ENCODE measurements around the gene BCDIN3D.
A peak's percentile ranks its signal among the peaks of the same experiment; 100 is the strongest.

Gene BCDIN3D

DNA sequence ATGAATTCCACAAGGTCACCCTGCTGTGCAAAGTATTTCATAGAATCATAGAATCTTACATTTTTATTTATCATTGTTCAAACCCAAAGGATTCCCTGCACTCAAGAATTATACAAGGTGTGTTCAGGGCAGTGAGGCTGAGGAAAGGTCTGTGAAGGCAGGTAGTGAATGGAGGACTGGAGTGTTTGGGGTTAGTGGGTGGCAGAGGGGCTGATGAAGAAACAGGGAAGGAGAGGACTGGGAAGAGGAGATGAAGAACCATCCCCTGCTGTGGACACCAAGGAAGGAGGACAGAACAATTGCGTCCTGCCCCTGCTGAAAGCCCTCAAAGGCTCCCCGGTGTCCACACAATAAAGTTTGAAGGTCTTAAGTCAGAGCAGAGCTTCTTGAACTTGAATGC is 10.8 kb upstream of the BCDIN3D start:
- no peak for DNase-seq

DNA sequence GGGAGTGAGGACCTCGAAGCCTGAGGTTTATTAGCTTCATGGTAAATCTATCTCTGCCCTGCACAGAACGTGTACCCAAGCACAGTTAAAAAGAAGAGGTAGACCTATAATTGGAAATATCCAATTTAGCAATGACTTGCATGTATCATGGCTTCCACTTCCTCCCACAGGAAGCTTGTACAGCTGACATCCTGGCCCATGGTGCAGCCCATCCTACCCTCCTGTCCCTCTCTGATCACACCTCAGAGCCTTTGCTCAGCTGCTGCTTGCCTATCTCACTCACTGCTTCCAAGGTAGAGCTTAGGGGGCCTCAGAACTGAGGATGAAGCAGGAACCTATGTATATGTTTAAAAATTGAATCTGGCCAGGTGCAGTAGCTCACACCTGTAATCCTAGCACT is 4.3 kb upstream of the BCDIN3D start:
- no peak for DNase-seq

DNA sequence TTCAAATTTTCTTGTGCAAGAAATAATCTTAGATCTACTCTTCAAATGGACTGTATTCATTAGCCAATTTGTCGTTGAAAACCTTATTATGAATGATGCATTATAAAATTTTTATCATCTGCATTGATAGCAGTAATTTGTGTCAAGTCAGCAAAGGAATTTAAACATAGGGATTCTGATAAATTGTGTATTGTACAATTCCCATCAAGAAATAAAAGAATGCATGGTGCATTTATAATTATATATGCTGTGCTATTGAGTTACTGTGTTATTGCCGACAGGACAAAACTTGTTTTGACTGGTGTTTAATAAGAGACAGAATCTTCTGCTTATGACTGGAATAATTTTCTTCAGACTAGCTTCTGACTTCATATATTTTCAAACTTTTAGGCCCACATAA is 3.1 kb upstream of the BCDIN3D start:
- no peak for DNase-seq

DNA sequence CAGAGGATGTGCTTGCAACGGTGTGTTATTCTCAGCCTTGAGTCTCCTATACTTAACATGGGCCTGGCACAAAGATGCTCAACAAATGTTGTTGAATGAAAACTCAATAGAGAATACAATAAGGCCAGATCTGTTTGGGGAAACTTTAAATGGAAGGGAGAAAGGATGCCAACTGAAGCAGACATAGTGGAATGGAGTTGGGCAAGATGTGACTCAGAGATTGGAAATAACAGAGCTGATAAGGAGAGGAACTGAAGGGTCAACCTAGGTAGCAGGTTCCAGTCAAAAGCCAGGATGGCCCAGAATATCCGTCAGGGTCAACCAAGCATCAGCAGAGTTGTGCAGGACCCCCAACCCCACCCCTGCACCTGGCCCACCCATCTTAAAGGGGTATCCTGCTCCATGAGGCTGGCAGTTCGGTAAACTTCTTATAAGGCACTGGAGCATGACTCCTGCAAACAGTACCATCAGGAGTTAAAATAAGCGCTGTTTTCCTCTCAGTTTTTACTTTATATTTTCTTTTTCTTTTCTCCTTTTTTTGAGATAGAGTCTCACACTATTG is 1.1 kb upstream of the BCDIN3D start:
- no peak for DNase-seq

DNA sequence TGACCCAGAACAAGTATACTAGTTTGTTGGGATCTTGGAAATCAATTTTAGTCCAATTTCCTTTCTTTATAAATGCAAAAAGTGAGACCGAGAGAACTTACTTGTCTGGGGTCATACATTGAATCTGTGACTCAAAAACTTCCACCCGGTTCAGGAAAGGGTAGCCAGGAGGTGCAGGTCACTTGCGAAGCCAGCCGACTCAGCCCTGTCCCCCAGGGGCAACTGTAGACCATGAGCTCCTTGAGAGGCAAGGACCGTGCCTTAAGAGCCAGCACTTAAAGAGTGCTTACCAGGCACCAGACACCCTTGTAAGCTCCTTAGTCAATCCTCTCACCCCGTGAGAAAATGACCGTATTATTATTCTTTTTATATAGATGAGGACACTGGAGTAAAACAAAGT is 505 bp upstream of the BCDIN3D start:
- no peak for DNase-seq

DNA sequence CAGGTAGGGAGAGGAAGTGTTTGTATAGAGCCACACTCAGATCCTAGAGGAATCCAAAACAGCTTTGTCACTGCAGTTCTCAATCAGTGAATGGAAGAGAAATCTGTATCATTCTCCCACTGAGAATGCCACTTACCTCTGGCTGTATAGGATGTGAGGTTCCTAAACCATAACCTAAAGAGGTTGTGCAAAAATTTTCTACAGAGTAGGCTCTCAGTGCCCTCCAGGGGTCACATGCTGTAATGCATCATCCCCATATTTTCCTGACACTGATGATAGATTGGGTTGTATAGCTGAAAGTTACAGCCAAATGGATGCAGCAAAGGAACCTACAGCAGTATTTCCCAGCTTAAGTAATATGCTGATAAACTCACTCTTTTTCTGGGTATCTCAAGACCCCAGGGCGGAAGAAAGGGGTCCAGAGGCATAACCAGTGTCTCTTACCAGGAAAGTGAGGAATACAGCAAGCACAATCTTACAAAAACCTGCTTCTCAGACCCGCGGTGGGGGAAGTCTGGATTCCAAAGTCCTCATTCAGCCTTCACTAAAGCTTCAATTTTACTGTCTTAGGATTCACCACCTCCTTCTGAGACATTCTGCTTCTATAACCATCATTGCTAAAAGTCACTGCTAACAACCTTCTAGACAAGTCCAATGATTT is 3.8 kb downstream of the BCDIN3D start:
- peak; percentile 32 for DNase-seq

DNA sequence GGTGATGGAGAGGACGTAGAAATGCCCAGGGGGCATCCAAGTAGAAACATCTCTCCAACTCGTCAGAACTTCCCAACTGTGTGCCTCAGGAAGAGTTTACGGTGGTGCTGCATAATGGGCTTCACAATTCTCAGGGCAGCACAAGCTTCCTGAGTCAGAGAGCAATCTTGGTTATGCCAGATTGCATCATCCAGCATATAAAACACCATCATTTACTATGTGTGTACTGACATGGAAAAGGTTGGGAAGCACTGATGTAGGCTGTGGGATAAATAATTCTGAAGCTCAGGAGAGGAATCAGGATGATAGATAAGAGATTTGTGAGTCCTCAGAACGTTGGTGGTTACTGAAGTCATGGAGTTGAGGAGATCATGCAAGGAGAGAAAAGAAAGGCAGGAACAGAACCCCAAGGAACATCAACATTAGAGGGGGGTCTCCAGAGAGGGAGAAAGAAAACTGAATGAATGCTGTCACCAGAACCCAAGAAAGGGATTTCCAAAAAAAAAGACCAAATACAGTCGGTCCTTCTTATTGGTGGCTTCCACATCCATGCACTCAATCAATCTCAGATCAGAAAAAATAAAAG is 10.0 kb downstream of the BCDIN3D start:
- DNase-seq = no peak

DNA sequence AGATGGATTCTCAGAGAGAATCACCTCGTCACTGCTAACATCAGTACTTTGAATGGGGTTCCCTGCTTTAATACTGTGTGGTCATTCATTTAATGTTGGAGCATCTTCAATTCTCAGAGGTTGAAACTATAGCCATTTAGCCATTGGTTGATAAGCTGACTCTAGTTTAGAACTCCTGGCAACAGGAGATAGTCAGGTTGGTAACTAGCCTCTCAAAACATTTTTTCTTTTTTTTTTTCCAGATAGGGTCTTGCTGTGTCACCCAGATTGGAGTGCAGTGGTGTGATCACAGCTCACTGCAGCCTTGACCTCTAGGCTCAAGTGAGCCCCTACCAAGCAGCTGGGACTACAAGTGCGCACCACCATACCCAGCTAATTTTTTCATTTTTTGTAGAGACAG is 11.2 kb downstream of the BCDIN3D start:
- DNase-seq = no peak

DNA sequence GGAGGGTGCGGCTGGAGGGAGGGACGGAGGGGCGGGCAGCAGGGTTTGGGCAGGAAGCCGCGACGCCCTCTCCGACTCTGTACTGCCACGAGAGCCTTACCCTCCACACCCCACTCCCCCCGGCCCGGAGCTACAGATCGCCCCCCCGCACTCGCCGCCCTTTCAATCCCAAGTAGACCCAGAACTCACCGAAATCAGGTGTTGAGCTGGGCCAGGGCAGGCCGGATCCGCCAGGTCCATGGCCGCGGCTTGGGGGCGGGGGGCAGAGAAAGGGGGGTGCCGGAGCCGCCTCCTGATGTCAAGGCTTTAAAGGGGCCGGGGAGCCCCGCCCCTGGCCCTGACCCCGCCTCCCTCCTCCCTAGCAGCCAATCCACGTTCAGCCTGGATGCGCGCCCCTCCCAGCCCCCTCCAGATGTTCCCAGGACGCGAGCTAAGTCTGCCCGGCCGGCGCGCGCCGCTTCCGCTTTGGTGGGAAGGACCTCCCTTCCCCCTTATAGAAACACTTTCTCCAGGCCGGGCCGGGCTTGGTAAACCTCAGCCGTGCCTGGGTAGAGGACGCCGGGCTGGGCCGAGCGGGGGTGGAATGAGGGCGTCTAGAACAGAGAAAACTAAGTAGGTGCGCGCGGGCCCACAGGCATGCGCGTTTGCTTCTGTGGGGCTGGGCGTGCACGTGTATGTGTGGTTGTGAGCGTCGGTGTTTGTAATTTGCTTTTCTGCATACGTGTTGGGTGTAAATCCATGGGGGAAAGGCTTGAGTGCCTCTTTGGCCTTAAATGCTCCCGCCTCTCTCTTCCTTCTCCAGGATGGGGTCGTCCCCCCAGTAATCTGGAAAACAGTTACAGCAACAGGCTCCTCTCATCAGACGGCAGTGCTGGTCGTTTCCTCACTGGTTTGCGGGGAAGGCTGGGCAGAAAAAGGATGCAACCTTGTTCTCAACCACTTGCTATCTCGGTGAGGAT is 14.5 kb downstream of the BCDIN3D start, which contains the start of gene NCKAP5L:
NCKAP5L (minus strand) TSS at position 281 of the 959 bp plus-strand sequence. CDS start 24,369 bp downstream, outside the sequence.
- peak; percentile 92 for DNase-seq

DNA sequence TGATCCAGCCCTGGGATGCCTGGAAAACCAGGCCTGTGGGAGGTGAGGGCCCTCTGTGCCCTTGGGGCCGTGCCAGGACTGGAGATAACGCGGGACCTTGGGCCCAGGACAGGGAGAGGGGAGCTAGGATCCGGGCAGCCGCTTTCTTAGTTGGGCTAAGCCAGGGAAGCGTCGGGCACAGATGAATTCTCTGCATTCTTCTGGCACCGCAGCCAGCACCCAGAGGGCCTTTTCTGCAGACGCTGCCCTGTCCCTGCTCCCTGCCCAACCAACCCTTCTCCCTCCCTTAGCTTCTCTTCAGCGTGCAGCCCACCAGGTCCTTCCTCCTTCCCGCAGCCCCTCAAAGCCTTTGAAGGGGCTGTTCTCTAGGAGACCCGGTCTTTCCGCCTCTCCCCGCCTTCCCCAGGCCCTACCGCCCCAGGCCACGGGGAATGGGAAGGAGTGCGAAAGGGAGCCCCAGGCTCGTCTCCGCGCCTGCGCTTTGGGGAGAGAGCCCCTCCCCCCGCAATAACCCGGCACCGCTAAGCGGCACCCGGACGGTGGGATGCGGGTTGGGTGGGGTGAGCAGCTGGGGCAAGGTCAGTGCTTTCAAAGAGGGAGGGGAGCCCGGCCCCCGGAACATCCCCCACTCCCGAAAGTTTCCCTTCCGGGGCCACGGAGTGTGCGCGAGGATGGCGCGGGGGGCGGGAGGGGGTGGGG is 15.4 kb downstream of the BCDIN3D start:
- DNase-seq = peak; percentile 75

DNA sequence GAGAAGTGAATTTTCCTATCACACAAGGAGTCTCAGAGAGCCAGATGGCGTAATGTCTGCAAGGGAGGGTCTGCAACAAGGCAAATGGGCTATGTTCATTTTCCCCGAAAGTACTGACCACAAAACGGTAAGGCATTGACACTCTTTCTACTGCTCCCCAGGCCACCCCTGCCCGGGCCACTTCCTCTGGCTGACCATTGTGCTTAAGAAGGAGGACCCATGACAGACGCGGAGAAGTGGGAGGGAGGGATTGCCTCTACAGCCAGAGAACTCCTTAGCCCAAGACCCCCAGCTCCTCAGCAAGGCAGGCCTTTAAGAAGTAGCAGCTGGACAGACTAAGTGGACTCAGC is 15.9 kb downstream of the BCDIN3D start:
- DNase-seq = no peak

DNA sequence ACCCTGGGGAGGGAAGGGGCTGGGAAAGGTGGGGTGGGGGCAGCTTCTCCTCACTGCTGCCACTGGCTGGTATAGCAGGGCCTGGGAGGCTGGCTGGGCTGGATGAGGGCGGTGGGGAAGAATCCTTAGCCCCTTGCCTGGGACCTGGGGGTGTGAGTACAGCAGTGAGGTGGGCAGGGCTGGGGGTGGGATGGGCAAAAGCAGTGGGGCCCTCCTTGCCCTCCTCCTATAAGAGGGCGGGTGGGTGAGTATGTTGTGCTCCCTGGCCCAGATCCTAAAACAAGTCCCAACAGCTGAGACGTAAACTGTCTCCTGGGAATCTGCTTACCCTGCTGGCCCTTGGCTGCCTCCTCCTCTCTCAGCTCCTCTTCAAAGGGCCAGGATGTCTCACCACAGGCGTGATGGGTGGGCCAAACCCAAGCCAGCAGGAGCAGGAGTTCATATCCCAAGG is 16.9 kb downstream of the BCDIN3D start:
- DNase-seq = no peak

DNA sequence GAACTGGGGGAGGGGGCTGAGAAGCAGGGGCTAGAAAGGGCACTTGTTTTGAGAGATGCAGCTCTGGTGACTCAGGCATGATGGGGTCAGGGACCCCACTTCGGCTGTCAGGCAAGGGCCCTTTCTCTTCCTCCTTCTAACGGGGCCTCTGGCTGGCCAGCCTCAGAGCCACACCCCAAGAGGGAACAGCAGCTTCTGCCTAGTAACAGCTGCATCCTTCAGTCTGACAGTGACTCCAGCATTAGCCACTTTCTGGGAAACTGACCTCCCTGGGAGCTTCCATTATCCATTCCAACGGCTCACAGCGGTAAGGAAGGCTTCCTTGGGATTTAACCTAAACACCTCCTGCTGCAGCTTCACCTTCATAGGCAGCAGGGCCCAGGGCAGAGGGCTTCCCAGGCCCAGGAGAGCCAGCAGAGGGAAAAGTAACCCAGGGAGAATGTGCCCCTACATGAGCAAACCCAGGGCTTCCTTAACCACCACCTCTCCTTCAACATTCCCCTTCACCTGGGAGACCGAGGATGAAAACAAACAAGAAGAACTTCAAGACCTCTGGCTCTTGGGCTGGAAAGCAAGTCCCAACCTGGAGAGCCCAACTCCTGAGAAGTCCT is 17.4 kb downstream of the BCDIN3D start:
- DNase-seq = no peak

DNA sequence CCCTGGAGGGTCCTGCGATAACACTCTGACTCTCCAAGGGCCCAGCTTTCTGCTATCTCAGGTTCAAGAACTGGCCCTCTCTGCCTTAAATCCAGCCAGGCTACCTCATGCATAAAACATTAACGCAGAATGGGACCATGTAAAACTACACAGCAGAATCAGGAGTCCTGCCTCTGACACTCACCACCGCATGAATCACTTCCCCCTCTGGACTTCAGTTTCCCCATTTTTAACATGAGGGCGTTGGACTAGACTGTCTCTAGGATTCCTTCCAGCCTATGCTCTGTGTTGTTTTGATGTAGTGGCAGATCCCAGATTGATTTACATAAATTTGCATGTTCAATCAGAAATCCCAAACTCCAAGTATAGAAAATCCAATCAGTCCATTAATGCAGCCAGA is 18.0 kb downstream of the BCDIN3D start:
- no peak for DNase-seq

DNA sequence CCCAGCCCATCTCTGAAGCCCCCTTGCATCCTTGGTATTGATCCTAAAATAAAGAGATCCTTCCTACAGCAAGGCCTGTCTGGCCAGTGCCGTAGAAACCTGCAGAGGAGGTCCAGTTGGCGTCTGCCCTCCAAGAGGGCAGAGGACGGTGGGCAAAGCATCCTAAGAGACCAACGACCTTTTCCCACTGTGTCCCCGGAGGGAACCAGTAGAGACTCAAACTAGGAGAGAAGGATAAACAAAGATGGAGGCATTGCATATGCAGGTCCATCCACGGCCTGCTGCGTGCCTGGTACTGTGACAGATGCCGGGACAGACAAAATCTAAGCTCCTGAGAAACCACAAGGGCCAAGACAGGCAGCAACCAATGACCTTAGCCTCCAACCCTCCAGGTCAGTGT is 18.5 kb downstream of the BCDIN3D start:
- no peak for DNase-seq

DNA sequence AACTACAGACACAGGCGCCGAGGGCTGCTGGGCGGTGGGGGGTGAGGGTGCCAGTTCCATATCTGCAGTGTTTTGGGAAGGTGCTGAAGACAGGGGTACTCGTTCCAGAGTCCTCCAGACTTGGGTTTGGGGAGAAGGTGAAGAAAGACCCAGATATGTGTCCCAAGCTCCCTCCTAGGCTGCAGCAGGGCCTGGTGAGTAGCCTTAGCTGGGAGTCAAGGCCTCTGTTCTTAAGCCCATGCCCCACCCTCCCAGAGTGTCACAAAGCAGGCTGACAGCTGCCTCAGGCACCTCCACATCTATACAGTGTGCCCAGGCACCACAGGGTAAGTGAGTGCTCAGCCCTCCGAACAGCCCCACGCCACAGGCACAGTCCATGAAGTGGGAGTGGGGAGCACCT is 19.0 kb downstream of the BCDIN3D start:
- no peak for DNase-seq

DNA sequence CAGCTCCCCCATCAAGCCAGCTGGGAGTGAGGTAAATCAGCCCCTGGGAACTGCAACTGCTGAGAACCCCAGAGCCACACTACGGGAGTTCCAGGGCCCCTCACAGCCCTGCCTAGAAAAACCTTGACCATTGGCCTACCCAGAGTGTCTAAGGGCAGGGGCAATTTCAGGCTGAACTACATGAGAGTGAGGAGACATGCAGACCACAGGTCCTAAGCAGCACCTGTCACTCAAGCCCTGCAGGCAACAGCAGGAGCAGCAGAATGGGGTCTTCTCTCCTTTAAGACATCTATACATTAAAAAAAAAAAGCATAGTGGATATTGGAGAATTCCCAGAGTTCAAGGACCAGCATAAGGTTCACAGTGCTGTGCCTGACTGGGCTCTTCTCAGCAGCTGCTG is 19.6 kb downstream of the BCDIN3D start:
- no peak for DNase-seq

DNA sequence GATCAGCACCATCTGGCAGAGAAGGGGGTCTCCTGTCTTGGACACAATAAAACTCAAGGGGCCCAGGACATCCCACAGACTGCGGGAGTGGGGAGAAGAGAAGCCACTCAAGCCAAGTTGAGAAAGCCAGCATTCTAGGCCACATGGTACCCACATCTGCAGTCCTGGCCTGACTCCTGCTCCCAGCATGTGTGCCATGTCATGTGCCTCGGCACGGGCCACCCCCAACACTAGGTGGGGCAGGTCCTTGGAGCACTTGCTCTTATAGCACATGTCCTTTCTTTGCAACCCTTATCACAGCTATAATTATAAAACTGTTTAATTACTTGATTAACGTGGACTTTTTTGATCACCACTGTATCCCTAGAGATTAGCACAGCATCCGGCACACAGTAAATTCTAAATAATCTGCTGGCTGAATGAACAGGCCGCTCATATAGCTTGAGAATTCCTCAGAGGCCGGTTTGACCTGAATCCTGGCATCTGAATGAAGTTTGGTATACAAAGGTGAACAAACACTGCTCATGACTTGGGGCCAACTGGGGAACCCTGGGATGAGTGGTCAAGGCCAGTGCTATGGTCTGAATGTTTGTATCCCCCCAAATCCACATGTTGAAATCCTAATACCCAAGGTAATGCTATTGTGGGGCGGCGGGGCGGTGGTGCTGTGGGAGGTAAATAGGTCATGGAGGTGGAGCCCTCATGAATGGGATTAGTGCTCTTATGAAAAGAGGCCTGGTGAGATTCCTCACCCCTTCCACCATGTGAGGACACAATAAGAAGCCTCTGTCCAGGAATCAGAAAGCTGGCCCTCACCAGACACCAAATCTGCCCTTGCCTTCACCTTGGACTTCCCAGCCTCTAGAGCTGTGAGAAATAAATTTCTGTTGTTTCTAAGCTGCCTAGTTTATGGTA is 21.3 kb downstream of the BCDIN3D start:
- DNase-seq = no peak

DNA sequence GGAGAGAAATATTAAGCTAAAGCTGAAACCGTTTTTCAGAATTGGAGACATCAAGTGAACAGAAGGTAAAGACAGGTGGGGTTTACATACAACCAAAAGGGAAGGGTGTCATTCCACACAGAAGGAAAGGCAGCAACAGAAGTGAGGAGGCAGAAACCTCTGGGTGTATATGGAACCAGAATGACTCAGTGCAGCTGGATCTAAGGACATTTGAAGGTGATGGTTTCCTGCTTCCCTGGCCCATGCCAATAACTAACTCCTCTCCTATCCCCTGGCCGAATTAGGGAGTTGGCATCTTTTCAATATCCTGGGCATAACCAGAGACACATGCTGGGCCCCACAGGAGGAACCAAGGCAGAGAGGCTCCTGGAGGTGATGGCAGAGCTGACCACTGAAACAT is 23.1 kb downstream of the BCDIN3D start:
- DNase-seq = no peak

DNA sequence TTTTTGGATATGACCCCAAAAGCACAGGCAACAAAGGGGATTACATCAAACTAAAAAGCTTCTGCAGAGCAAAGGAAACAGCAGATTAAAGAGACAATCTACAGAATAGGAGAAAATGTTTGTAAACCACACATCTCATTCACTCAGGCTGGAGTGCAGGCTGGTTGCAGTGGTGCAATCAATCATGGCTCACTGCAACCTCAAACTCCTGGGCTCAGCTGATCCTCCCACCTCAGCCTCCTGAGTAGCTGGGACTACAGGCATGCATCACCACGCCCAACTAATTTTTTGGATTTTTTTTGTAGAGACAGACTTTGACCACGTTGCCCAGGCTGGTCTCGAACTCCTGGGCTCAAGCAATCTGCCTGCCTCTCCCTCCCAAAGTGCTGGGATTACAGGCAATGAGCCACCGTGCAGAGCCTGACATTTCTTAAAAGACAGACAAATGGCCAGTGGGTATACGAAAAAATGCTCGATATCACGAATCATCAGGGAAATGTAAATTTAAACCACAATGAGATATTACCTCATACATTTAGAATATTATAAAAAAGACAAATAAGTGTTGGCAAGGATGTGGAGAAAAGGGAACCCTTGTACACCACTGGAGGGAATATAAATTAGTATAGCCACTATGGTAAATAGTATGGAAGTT is 24.5 kb downstream of the BCDIN3D start:
- DNase-seq = no peak

DNA sequence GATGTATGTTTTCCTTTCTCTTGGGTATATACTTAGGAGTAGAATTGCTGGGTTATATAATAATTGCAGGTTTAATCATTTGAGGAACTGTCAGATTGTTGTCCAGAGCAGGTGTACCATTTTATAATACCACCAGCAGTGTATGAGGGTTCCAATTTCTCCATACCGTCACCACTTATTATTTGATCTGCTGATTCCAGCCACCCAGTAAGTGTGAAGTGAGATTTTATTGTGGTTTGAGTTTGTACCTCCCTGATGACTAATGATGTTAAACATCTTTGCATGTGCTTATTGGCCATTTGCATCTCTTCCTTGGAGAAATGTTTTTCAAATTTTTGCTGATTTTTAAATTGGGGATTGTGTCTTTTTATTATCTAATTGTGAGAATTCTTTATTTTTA is 29.8 kb downstream of the BCDIN3D start:
- no peak for DNase-seq
